Activated naive CD8-positive, alpha-beta T cell treated with anti-CD3 and anti-CD28 coated beads for 36 hours (primary cell): ENCODE measurements around the gene ATAD3A. TPM values are rescaled to one million over a fixed set of nuclear protein-coding genes. Genes with fewer than 3 reads are reported as not detected.
"Not testable (repeated sequence)": the region's sequence is repeated elsewhere in the genome, so short reads cannot be mapped to it uniquely, and the experiment has no call there.

Source experiments
- DNase-seq: peaks from one replicate; pipeline ENCODE4 v3.0.0; 2021
- H3K27ac Mint-ChIP-seq: one replicate; pipeline ENCODE4 v1.8.0; 2022; ENCODE audit warnings: mild to moderate bottlenecking, moderate library complexity, mixed read lengths
- H3K27me3 Mint-ChIP-seq: one replicate; pipeline ENCODE4 v1.8.0; 2022; ENCODE audit warnings: mild to moderate bottlenecking, mixed read lengths
- H3K36me3 Mint-ChIP-seq: one replicate; pipeline ENCODE4 v1.8.0; 2021; ENCODE audit warnings: mild to moderate bottlenecking, mixed read lengths
- H3K4me1 Mint-ChIP-seq: one replicate; pipeline ENCODE4 v1.8.0; 2021; ENCODE audit warnings: mixed read lengths
- H3K4me3 Mint-ChIP-seq: one replicate; pipeline ENCODE4 v1.8.0; 2022; ENCODE audit warnings: mild to moderate bottlenecking, moderate library complexity, mixed read lengths
- H3K9me3 Mint-ChIP-seq: one replicate; pipeline ENCODE4 v1.8.0; 2022; ENCODE audit warnings: mixed read lengths
- total RNA-seq, 2 experiments: library from RNA; stranded (reverse); gene quantifications; one replicate each; pipeline ENCODE4 v1.2.3, GENCODE V29; 2021

Gene ATAD3A
- total RNA-seq, 2 experiments from 2014 or later: 87.9 to 89.2 TPM

GRCh38 chr1:1509465-1509850 is 2.5 kb upstream of the ATAD3A start:
- H3K9me3 Mint-ChIP-seq, H3K27me3 Mint-ChIP-seq, H3K4me3 Mint-ChIP-seq, DNase-seq, H3K36me3 Mint-ChIP-seq, H3K27ac Mint-ChIP-seq: not testable (repeated sequence)
- H3K4me1 Mint-ChIP-seq: peaks cover 15% of the 10 kb centered on the region

DNA sequence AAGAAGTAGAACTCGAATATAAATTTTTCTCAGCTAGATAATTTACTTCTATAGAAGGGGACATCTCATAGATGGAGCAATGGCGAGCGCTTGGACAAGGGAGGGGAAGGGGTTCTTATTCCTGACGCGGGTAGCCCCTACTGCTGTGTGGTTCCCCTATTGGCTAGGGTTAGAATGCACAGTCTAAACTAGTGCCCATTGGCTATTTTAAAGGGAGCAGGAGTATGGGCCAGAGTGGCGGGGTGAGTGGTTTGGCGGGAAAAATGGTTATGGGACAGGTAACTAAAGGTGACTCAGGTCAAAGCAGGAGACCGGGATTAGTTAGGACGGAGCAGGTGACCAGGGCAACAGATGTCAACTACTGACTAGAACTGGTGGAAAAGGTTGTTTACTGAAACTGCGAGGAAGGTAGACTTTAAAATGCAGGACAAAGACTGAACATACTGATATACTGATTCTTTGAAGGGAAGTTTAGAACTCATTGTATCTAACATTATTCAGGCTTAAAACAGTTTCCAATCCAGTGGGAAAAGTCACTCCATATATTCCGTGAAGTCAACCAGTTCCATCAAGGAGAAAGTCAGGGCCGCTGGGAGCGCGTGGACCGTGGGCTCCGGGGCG is 940 bp upstream of the ATAD3A start:
- H3K36me3 Mint-ChIP-seq: peaks cover 12% of the 10 kb centered on the region
- peaks cover 7% of the 10 kb centered on the region for H3K4me1 Mint-ChIP-seq
- peak overlapping the region; percentile 86 for H3K27ac Mint-ChIP-seq
- H3K27me3 Mint-ChIP-seq: no peaks in the 10 kb centered on the region
- H3K4me3 Mint-ChIP-seq: peak overlapping the region; percentile 82
- peaks cover 2% of the 10 kb centered on the region for H3K9me3 Mint-ChIP-seq
- no peak for DNase-seq

DNA sequence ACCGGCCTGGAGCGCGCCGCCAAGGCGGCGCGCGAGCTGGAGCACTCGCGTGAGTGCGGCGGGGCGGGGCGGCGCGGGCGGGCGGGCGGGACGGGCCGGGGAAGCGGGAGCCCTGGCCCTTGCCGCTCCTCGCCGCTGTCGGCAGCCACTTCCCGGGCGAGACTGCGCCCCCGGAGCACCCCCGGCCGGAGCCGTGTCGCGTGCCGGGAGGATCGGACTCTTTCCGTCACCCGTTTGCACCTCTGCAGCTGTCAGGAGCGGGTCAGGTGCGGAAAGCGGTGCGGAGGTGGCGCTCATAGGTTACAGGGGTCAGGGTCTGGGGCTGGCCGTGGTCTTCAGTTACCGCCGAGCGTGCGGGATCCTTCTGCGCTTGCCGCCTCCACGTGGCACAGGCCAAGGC is 463 bp downstream of the ATAD3A start:
- not testable (repeated sequence) for H3K4me1 Mint-ChIP-seq, H3K27me3 Mint-ChIP-seq, H3K9me3 Mint-ChIP-seq
- Mint-ChIP-seq H3K36me3 (peaks cover 12% of the 10 kb centered on the region), H3K4me3 (peak overlapping the region; percentile 77), H3K27ac (peak overlapping the region; percentile 45)
- DNase-seq: peak; percentile 42

DNA sequence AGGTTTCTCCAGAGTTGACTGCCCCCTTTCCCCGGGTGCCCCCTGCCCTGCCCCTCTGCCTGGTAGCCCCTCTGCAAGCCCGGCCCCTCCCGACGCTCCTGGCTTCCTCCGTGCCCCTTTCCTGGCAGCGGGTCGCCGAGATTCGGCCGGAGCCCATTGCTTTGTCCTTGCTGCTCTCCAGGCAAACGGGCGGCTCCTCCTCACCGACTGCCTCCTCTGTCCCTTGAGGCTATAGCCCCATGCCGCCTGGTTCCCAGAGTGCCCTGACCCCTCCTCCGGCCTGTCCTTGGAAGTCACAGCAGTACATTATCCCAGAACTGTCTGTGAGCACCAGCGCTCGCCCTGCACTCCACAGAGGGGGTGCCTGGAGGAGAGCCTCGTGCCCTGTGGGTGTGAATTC is 1.7 kb downstream of the ATAD3A start:
- not testable (repeated sequence) for DNase-seq, H3K9me3 Mint-ChIP-seq, H3K27ac Mint-ChIP-seq

GRCh38 chr1:1514376-1514775 is 2.4 kb downstream of the ATAD3A start:
- H3K27ac Mint-ChIP-seq, H3K27me3 Mint-ChIP-seq, H3K4me1 Mint-ChIP-seq, H3K9me3 Mint-ChIP-seq, H3K4me3 Mint-ChIP-seq, DNase-seq: not testable (repeated sequence)
- H3K36me3 Mint-ChIP-seq: peaks cover 23% of the 10 kb centered on the region

More for the DNA sequence above, 1.7 kb downstream of the ATAD3A start:
- H3K4me1 Mint-ChIP-seq, H3K27me3 Mint-ChIP-seq: not testable (repeated sequence)
- peak overlapping the region; percentile 74 for H3K4me3 Mint-ChIP-seq
- peaks cover 22% of the 10 kb centered on the region for H3K36me3 Mint-ChIP-seq

GRCh38 chr1:1516923-1517322 is 5.0 kb downstream of the ATAD3A start:
- not testable (repeated sequence) for H3K27me3 Mint-ChIP-seq, H3K9me3 Mint-ChIP-seq, H3K4me3 Mint-ChIP-seq, H3K4me1 Mint-ChIP-seq, DNase-seq, H3K27ac Mint-ChIP-seq
- peaks cover 20% of the 10 kb centered on the region for H3K36me3 Mint-ChIP-seq

- no peaks in the 10 kb centered on the region for H3K9me3 Mint-ChIP-seq
Measured at GRCh38 chr1:1517973-1518620, 6.1 kb downstream of the ATAD3A start.

DNA sequence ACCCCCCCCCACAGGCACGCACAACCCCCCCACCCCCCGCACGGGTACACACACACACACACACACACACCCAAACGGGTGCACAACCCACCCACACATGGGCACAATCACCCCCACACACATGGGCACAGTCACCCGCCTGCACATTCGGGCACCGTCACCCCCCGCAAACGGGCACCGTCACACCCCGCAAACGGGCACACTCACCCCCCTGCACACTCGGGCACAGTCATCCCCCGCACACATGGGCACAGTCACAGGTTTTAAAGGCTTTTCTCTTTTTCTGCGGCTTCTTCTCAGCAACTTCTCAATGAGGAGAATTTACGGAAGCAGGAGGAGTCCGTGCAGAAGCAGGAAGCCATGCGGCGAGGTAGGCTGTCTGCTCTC is 6.7 kb downstream of the ATAD3A start:
- not testable (repeated sequence) for H3K27me3 Mint-ChIP-seq, DNase-seq, H3K27ac Mint-ChIP-seq, H3K4me1 Mint-ChIP-seq, H3K4me3 Mint-ChIP-seq, H3K9me3 Mint-ChIP-seq
- H3K36me3 Mint-ChIP-seq: peaks cover 20% of the 10 kb centered on the region

More at GRCh38 chr1:1517973-1518620, 6.1 kb downstream of the ATAD3A start:
- Mint-ChIP-seq H3K27me3 (no peaks in the 10 kb centered on the region), H3K4me3 (no peak overlapping the region), H3K4me1 (no peaks in the 10 kb centered on the region), H3K27ac (no peak overlapping the region), H3K36me3 (peaks cover 20% of the 10 kb centered on the region)
- DNase-seq: no peak

DNA sequence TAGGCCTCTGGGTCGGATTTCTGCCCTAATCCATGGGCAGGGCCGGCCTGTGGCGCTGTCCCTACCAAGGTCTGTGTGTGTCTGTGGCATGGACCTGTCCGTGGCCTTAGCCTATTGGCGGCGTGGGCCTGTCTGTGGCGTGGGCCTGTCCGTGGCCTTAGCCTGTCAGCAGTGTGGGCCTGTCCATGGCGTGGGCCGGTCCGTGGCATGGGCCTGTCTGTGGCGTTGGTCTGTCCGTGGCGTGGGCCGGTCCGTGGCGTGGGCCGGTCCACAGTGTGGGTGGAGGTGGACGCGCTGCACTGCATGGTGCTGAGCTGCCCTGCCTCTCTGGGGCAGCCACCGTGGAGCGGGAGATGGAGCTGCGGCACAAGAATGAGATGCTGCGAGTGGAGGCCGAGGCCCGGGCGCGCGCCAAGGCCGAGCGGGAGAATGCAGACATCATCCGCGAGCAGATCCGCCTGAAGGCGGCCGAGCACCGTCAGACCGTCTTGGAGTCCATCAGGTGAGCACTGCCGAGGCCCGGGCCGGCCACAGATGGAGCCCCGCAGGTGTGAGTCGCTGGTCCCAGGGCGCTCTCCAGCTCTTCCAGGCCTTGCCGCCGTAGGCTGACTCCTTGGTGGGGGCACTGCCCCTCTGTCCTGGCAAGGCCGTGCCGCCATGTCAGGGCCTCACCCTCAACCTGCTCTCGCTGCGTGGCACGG is 8.0 kb downstream of the ATAD3A start:
- H3K9me3 Mint-ChIP-seq, H3K27me3 Mint-ChIP-seq, H3K27ac Mint-ChIP-seq, DNase-seq, H3K4me3 Mint-ChIP-seq, H3K4me1 Mint-ChIP-seq: not testable (repeated sequence)
- peaks cover 16% of the 10 kb centered on the region for H3K36me3 Mint-ChIP-seq

DNA sequence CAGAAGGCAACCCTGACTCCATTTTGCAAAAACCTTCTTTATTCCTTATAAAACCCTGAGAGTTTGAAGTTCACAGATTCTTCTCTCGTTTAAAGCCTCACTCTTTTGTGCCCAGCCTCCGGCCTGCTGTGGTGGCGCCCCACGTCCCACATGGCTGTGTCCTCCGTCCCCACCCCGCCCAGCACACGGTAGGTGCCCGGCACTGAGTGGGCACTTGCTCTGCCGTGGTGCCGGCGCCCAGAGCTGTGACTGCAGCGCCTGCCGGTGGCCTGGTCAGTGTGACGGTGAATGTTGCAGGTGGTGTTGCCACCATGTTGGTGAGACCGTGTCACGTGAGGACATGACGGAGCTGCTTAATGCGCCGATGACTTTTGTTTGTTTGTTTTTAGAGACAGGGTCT is 9.4 kb downstream of the ATAD3A start:
- Mint-ChIP-seq H3K4me3 (no peak overlapping the region), H3K27me3 (no peaks in the 10 kb centered on the region), H3K27ac (no peak overlapping the region), H3K4me1 (no peaks in the 10 kb centered on the region), H3K36me3 (peaks cover 12% of the 10 kb centered on the region), H3K9me3 (no peaks in the 10 kb centered on the region)
- DNase-seq: no peak

DNA sequence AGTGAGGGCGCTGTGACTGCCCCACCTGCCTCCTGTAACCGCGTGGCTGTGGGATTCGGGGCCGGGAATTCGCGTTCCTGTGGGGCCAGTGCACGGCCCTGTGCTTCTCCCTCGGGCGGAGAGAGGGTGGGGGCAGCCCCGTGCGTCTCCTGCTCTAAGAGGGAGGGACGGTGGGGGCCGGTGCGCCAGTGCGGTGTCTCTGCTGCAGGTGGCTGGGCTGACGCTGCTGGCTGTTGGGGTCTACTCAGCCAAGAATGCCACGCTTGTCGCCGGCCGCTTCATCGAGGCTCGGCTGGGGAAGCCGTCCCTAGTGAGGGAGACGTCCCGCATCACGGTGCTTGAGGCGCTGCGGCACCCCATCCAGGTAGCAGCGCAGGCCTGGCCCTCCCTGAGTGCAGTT is 10.6 kb downstream of the ATAD3A start:
- not testable (repeated sequence) for H3K4me1 Mint-ChIP-seq, H3K27me3 Mint-ChIP-seq
- peaks cover 12% of the 10 kb centered on the region for H3K36me3 Mint-ChIP-seq

GRCh38 chr1:1523226-1523625 is 11.3 kb downstream of the ATAD3A start:
- not testable (repeated sequence) for DNase-seq, H3K4me3 Mint-ChIP-seq, H3K27me3 Mint-ChIP-seq

More for the DNA sequence above, 10.6 kb downstream of the ATAD3A start:
- not testable (repeated sequence) for H3K9me3 Mint-ChIP-seq, DNase-seq, H3K27ac Mint-ChIP-seq, H3K4me3 Mint-ChIP-seq

GRCh38 chr1:1523651-1524050 is 11.7 kb downstream of the ATAD3A start:
- not testable (repeated sequence) for H3K27ac Mint-ChIP-seq, H3K36me3 Mint-ChIP-seq, DNase-seq, H3K27me3 Mint-ChIP-seq, H3K9me3 Mint-ChIP-seq, H3K4me1 Mint-ChIP-seq, H3K4me3 Mint-ChIP-seq

More at GRCh38 chr1:1523226-1523625, 11.3 kb downstream of the ATAD3A start:
- H3K27ac Mint-ChIP-seq, H3K9me3 Mint-ChIP-seq, H3K36me3 Mint-ChIP-seq, H3K4me1 Mint-ChIP-seq: not testable (repeated sequence)

- H3K9me3 Mint-ChIP-seq, H3K4me1 Mint-ChIP-seq, H3K27me3 Mint-ChIP-seq, H3K27ac Mint-ChIP-seq, DNase-seq, H3K4me3 Mint-ChIP-seq: not testable (repeated sequence)
- peaks cover 13% of the 10 kb centered on the region for H3K36me3 Mint-ChIP-seq
Measured at GRCh38 chr1:1524750-1525383, 12.9 kb downstream of the ATAD3A start.

DNA sequence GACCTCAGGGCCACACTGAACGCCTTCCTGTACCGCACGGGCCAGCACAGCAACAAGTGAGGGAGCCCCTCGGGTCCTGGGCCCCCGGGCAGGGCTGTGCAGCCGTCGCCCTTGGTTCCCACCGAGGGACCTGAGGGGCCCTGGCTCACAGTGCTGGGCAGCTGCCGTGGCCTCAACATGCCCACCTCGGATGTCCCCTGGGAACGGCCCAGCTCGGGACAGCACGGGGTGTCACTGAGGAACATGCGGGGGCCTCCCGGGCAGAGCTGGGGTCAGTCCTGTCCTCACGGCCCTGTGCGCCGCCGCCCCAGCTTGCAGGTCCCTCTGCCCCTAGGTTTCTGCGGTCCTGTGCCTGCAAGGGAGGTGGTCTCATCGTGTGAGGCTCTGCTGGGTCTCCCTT is 14.5 kb downstream of the ATAD3A start:
- H3K36me3 Mint-ChIP-seq: peaks cover 25% of the 10 kb centered on the region
- H3K9me3 Mint-ChIP-seq, H3K4me3 Mint-ChIP-seq, DNase-seq, H3K4me1 Mint-ChIP-seq, H3K27ac Mint-ChIP-seq, H3K27me3 Mint-ChIP-seq: not testable (repeated sequence)
